Stimulated activated naive B cell treated with anti-CD40 and anti-IgM and Interleukin-4, amounts not matched to agents 10 μg/mL and 1 μg/mL and 100 μg/mL, for 72 hours (primary cell): ENCODE results near the gene C4orf50.

Experiments
- ATAC-seq, 2 donors: fragments of 150-1000 bp; cut with Tn5 transposase; replicated peaks; 2 replicates each; pipeline ENCODE4 v1.10.0; 2021; ENCODE audit warnings: moderate library complexity in 1 of 2
- DNase-seq: peaks from one replicate; pipeline ENCODE4 v3.0.0; 2021
- H3K27ac Mint-ChIP-seq: one replicate; pipeline ENCODE4 v1.8.0; 2022; ENCODE audit warnings: mild to moderate bottlenecking, mixed read lengths
- H3K27me3 Mint-ChIP-seq, 2 donors: one replicate each; pipeline ENCODE4 v1.8.0; 2022; ENCODE audit warnings: mixed read lengths in 2 of 2
- H3K36me3 Mint-ChIP-seq, 2 donors: one replicate each; pipeline ENCODE4 v1.8.0; 2022; ENCODE audit warnings: mixed read lengths in 2 of 2, mild to moderate bottlenecking in 1 of 2
- H3K4me1 Mint-ChIP-seq, 2 donors: one replicate each; pipeline ENCODE4 v1.8.0; 2022; ENCODE audit warnings: mixed read lengths in 2 of 2, mild to moderate bottlenecking in 1 of 2
- H3K4me3 Mint-ChIP-seq, 2 donors: one replicate each; pipeline ENCODE4 v1.8.0; 2022; ENCODE audit warnings: mild to moderate bottlenecking in 2 of 2, mixed read lengths in 2 of 2, moderate library complexity in 1 of 2
- H3K9me3 Mint-ChIP-seq, 2 donors: one replicate each; pipeline ENCODE4 v1.8.0; 2022; ENCODE audit warnings: mixed read lengths in 2 of 2, mild to moderate bottlenecking in 1 of 2

C4orf50 gene

GRCh38 chr4:6032249-6033244 is 14.3 kb upstream of the C4orf50 start:
- no peak for ATAC-seq
- H3K4me3 Mint-ChIP-seq, result no peak overlapping the region

DNA sequence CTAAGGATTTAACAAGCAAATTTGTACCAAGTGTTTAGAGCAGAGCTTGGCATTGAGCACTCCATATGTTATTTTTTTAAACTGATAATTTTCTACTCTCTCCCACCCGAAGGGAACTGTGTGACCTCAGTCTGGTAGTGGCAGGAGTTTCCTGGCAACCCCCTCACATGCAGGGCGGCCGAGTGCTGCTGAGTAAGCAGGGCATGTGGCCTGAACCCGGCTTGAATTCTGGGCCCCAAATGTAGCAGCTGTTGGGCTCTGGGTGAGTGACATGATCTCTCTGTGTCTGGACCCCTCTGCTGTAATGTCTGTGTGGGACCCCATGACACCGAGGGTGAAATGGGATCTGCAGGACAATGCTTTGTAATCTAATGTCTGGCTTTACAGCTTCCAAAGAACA is 13.6 kb upstream of the C4orf50 start:
- peaks cover 6 to 11% of the 10 kb centered on the region in 2 donors for H3K27me3 Mint-ChIP-seq

More at GRCh38 chr4:6032249-6033244, 14.3 kb upstream of the C4orf50 start:
- peaks cover 6 to 11% of the 10 kb centered on the region in 2 donors for H3K27me3 Mint-ChIP-seq
- no peak for DNase-seq
- H3K9me3 Mint-ChIP-seq, result no peaks in the 10 kb centered on the region
- no peaks in the 10 kb centered on the region for H3K36me3 Mint-ChIP-seq
- H3K27ac Mint-ChIP-seq, result no peak overlapping the region
- H3K4me1 Mint-ChIP-seq, result no peaks in the 10 kb centered on the region

GRCh38 chr4:6030679-6031078 is 12.4 kb upstream of the C4orf50 start:
- H3K27ac Mint-ChIP-seq, result no peak overlapping the region
- no peak for DNase-seq
- no peak overlapping the region for H3K4me3 Mint-ChIP-seq
- H3K27me3 Mint-ChIP-seq, result peaks cover 6 to 11% of the 10 kb centered on the region in 2 donors
- H3K36me3 Mint-ChIP-seq, result no peaks in the 10 kb centered on the region
- no peaks in the 10 kb centered on the region for H3K9me3 Mint-ChIP-seq
- ATAC-seq, result no peak
- no peaks in the 10 kb centered on the region for H3K4me1 Mint-ChIP-seq

More for the DNA sequence above, 13.6 kb upstream of the C4orf50 start:
- Mint-ChIP-seq H3K27ac (no peak overlapping the region), H3K9me3 (no peaks in the 10 kb centered on the region), H3K36me3 (no peaks in the 10 kb centered on the region), H3K4me1 (no peaks in the 10 kb centered on the region), H3K4me3 (no peak overlapping the region)
- DNase-seq (no peak), ATAC-seq (no peak)

DNA sequence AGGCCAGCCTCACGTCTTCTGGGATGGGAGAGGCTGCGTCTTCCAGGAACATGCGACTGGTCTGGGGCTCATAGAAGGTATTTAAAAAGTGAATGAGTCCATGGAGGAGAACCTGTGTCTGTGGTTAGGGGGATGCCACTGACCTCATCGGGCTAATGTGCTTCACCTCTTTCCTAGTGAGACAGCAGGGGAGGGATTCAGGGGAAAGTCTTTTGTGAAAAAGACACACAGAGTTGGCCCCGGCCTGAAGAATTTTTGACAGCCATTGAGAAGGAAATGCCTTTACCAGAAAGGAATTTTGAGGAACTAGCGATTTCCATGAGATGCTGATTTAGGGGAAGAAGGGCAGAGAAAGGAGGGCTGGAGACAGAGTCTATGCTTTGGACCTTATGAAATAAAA is 11.0 kb upstream of the C4orf50 start:
- no peaks in the 10 kb centered on the region for H3K36me3 Mint-ChIP-seq
- H3K9me3 Mint-ChIP-seq, result no peaks in the 10 kb centered on the region
- H3K4me1 Mint-ChIP-seq, result no peaks in the 10 kb centered on the region
- no peak overlapping the region for H3K27ac Mint-ChIP-seq
- DNase-seq (no peak), ATAC-seq (no peak)
- H3K27me3 Mint-ChIP-seq, result peaks cover 11% of the 10 kb centered on the region in 2 donors
- no peak overlapping the region for H3K4me3 Mint-ChIP-seq

- Mint-ChIP-seq H3K4me1 (no peaks in the 10 kb centered on the region), H3K9me3 (no peaks in the 10 kb centered on the region), H3K27me3 (peaks cover 11 to 17% of the 10 kb centered on the region in 2 donors), H3K36me3 (no peaks in the 10 kb centered on the region), H3K4me3 (no peak overlapping the region), H3K27ac (no peak overlapping the region)
- DNase-seq (no peak), ATAC-seq (no peak)
Observed at GRCh38 chr4:6028168-6028567, 9.9 kb upstream of the C4orf50 start.

- Mint-ChIP-seq H3K4me1 (no peaks in the 10 kb centered on the region), H3K27me3 (peaks cover 8 to 17% of the 10 kb centered on the region in 2 donors), H3K36me3 (no peaks in the 10 kb centered on the region), H3K4me3 (no peak overlapping the region), H3K27ac (no peak overlapping the region), H3K9me3 (no peaks in the 10 kb centered on the region)
- ATAC-seq, result no peak
- DNase-seq, result no peak
Observed at GRCh38 chr4:6027392-6027791, 9.2 kb upstream of the C4orf50 start.

GRCh38 chr4:6024313-6024960 is 6.2 kb upstream of the C4orf50 start:
- DNase-seq, result no peak
- H3K4me1 Mint-ChIP-seq, result no peaks in the 10 kb centered on the region
- no peak for ATAC-seq
- H3K9me3 Mint-ChIP-seq, result no peaks in the 10 kb centered on the region
- no peaks in the 10 kb centered on the region for H3K36me3 Mint-ChIP-seq
- H3K4me3 Mint-ChIP-seq, result no peak overlapping the region
- no peak overlapping the region for H3K27ac Mint-ChIP-seq
- H3K27me3 Mint-ChIP-seq, result peaks cover 11 to 21% of the 10 kb centered on the region in 2 donors

GRCh38 chr4:6023731-6024130 is 5.5 kb upstream of the C4orf50 start:
- Mint-ChIP-seq H3K4me1 (no peaks in the 10 kb centered on the region), H3K27me3 (peaks cover 18 to 23% of the 10 kb centered on the region in 2 donors), H3K36me3 (no peaks in the 10 kb centered on the region), H3K9me3 (no peaks in the 10 kb centered on the region), H3K4me3 (no peak overlapping the region), H3K27ac (no peak overlapping the region)
- DNase-seq (no peak), ATAC-seq (no peak)

GRCh38 chr4:6022607-6023288 is 4.5 kb upstream of the C4orf50 start:
- peaks cover 18 to 21% of the 10 kb centered on the region in 2 donors for H3K27me3 Mint-ChIP-seq
- no peaks in the 10 kb centered on the region for H3K4me1 Mint-ChIP-seq
- ATAC-seq (no peak), DNase-seq (no peak)
- no peak overlapping the region for H3K27ac Mint-ChIP-seq
- no peaks in the 10 kb centered on the region for H3K9me3 Mint-ChIP-seq
- H3K36me3 Mint-ChIP-seq, result no peaks in the 10 kb centered on the region
- no peak overlapping the region for H3K4me3 Mint-ChIP-seq

GRCh38 chr4:6021831-6022606 is 3.8 kb upstream of the C4orf50 start:
- Mint-ChIP-seq H3K27me3 (peaks cover 18 to 21% of the 10 kb centered on the region in 2 donors), H3K4me3 (no peak overlapping the region), H3K9me3 (no peaks in the 10 kb centered on the region), H3K36me3 (no peaks in the 10 kb centered on the region), H3K4me1 (no peaks in the 10 kb centered on the region), H3K27ac (no peak overlapping the region)
- DNase-seq (no peak), ATAC-seq (peak; percentile 33 to 71)

GRCh38 chr4:6020613-6021012 is 2.4 kb upstream of the C4orf50 start:
- Mint-ChIP-seq H3K4me3 (no peak overlapping the region), H3K4me1 (no peaks in the 10 kb centered on the region), H3K9me3 (no peaks in the 10 kb centered on the region), H3K27me3 (peaks cover 18 to 20% of the 10 kb centered on the region in 2 donors), H3K36me3 (no peaks in the 10 kb centered on the region), H3K27ac (no peak overlapping the region)
- ATAC-seq (no peak), DNase-seq (no peak)

DNA sequence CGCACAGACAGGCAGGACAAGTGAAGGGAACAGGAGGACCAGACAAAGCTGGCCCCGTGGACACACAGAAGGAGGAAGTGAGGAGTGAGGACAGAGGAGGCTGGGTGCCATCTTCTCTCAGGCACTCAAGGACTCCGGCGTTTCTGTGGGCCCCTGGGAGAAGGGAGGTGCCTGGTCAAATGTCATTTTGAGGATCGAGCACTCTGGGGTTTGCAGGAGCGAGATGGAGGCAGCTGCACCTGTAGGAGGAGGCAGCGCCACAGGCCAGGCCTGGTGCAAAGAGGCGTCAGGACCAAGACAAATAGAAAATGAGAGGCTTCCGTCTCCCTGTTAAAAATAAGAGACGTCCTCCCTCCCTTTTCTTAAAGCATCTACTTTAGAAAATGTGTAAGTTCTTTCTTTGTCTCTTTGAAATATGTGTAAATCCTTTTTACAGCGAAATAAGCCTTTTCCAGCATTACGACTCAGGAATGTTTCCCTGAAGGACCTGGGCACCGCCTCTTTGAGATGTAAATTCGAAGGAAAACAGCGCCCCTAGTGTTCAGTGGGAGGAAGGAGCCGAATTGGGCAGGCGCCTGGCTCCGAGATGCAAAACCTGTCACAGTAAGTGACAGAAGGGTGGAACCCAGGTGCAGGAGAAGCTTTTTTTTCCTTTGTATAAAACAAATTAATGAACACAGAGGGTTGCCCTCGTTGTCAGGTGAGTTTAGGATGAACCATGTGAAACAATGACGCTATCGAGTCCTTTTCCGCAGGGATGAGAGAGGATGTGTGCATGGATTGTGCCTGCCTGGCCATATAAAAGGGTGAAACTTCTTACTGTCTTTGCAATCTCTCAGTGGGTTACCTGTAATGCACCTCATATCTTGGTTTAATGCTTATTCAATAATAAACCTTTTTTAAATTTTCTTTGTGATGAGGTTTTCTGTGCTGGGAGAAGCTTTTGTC is 1.4 kb upstream of the C4orf50 start:
- H3K4me3 Mint-ChIP-seq, result no peak overlapping the region
- no peak for DNase-seq
- no peak overlapping the region for H3K27ac Mint-ChIP-seq

GRCh38 chr4:6017800-6018199 is 431 bp downstream of the C4orf50 start:
- Mint-ChIP-seq H3K27me3 (peaks cover 13 to 18% of the 10 kb centered on the region in 2 donors), H3K4me1 (no peaks in the 10 kb centered on the region), H3K27ac (no peak overlapping the region), H3K4me3 (no peak overlapping the region), H3K9me3 (no peaks in the 10 kb centered on the region), H3K36me3 (no peaks in the 10 kb centered on the region)
- ATAC-seq (no peak), DNase-seq (no peak)

More for the DNA sequence above, 1.4 kb upstream of the C4orf50 start:
- no peaks in the 10 kb centered on the region for H3K36me3 Mint-ChIP-seq
- H3K4me1 Mint-ChIP-seq, result no peaks in the 10 kb centered on the region
- peak; percentile 54 to 65 for ATAC-seq
- H3K9me3 Mint-ChIP-seq, result no peaks in the 10 kb centered on the region
- H3K27me3 Mint-ChIP-seq, result peaks cover 18 to 19% of the 10 kb centered on the region in 2 donors
